KMS-11 (cell line): ENCODE results near the gene RPL13.

ENCODE experiments used
- H2AFZ ChIP-seq: fragments of 200-600 bp; sonication (generic); 2 replicates; pipeline ENCODE4 v1.6.1; 2016; ENCODE audit warnings: antibody characterized with exemption, mixed run types, low read depth
- H3K27ac ChIP-seq: fragments of 200-600 bp; sonication (generic); 2 replicates; pipeline ENCODE4 v1.6.1; 2016; ENCODE audit warnings: mild to moderate bottlenecking, mixed run types
- H3K27me3 ChIP-seq: fragments of 200-600 bp; sonication (generic); 2 replicates; pipeline ENCODE4 v1.6.1; 2017; ENCODE audit warnings: mild to moderate bottlenecking, low read depth, mixed run types, moderate library complexity; ENCODE audit not compliant: insufficient read depth
- H3K36me3 ChIP-seq: fragments of 200-600 bp; sonication (generic); 2 replicates; pipeline ENCODE4 v1.6.1; 2017; ENCODE audit warnings: mild to moderate bottlenecking, mixed run types; ENCODE audit not compliant: insufficient read depth
- H3K4me1 ChIP-seq: fragments of 200-600 bp; sonication (generic); 2 replicates; pipeline ENCODE4 v1.6.1; 2016; ENCODE audit warnings: mild to moderate bottlenecking, low read depth, mixed run types; ENCODE audit not compliant: poor library complexity, severe bottlenecking
- H3K4me2 ChIP-seq: fragments of 200-600 bp; sonication (generic); 2 replicates; pipeline ENCODE4 v1.7.0; 2016; ENCODE audit warnings: mild to moderate bottlenecking, mixed run types
- H3K4me3 ChIP-seq: fragments of 200-600 bp; sonication (generic); IDR thresholded peaks from 2 replicates; pipeline ENCODE4 v1.6.1; 2017; ENCODE audit warnings: low read depth, low read length, mixed read lengths; ENCODE audit not compliant: insufficient read depth
- H3K79me2 ChIP-seq: fragments of 200-600 bp; sonication (generic); 2 replicates; pipeline ENCODE4 v1.6.1; 2016; ENCODE audit warnings: low read depth, mixed run types; ENCODE audit not compliant: insufficient read depth
- H3K9ac ChIP-seq: fragments of 200-600 bp; sonication (generic); 2 replicates; pipeline ENCODE4 v1.6.1; 2016; ENCODE audit warnings: mild to moderate bottlenecking, mixed run types
- H4K20me1 ChIP-seq: fragments of 200-600 bp; sonication (generic); 2 replicates; pipeline ENCODE4 v1.6.1; 2016; ENCODE audit warnings: mild to moderate bottlenecking, mixed run types; ENCODE audit not compliant: insufficient read depth
- CTCF ChIP-seq: fragments of 200-600 bp; sonication (generic); conservative IDR thresholded peaks from 2 replicates; pipeline ENCODE4 v1.6.1; 2017; ENCODE audit warnings: low read depth, mild to moderate bottlenecking, antibody characterized with exemption, low read length, moderate library complexity, mixed read lengths

RPL13 gene

DNA sequence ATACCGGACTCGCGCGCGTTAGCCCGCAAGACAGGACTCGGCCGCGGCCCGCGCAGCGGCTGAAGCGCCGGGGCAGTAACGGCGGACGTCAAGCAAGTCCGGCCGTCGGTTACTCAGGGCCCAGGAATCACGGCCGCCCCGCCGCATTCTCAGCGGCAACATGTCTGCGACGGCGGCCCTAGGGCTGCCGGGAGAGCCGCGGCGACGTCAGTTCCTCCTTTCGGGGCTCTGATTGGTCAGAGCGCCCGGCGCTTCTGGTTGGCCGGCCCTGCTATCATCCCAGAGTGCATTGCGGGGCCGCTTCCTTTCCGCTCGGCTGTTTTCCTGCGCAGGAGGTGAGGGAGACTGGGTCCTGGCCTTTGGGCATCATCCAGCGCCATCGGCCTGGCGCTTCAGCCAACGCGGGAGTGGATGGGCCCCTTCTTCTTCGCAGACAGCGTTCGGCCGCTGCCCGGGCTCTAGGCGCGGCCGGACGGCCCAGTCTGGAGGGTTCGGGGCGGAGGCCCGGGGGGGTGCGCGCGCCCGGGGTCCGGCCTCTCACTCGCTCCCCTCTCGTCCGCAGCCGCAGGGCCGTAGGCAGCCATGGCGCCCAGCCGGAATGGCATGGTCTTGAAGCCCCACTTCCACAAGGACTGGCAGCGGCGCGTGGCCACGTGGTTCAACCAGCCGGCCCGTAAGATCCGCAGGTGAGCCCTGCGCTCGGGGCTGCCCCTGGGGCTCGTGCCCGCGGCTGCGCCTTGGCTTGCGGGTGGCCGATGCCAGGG lies at the start of gene RPL13:
Gene RPL13, plus strand, starts transcription at position 305 of the 764 bp plus-strand sequence. Its CDS starts 278 bp downstream, at position 583.
- H3K36me3 ChIP-seq: peaks cover 25% of the 10 kb centered on the region; the same call in 1 of the 2 replicates

GRCh38 chr16:89511374-89511773 lies 49.1 kb upstream of the RPL13 start:
- Histone ChIP-seq H4K20me1 (no peaks in the 10 kb centered on the region), H3K9ac (no peak overlapping the region), H3K27me3 (no peaks in the 10 kb centered on the region), H3K4me1 (peaks cover 16% of the 10 kb centered on the region), H3K36me3 (peaks cover 5% of the 10 kb centered on the region; the same call in 1 of the 2 replicates), H3K4me3 (no peak overlapping the region), H3K27ac (no peak overlapping the region), H2AFZ (no peak overlapping the region), H3K79me2 (peaks cover 41% of the 10 kb centered on the region), H3K4me2 (no peak overlapping the region)
- TF ChIP-seq CTCF: no peak

More for the DNA sequence above, at the start of gene RPL13:
- Histone ChIP-seq H3K4me2 (peak within 1 kb of the TSS; percentile 96), H4K20me1 (peaks cover 31% of the 10 kb centered on the region), H3K79me2 (peaks cover 31% of the 10 kb centered on the region), H3K27me3 (no peaks in the 10 kb centered on the region), H2AFZ (peak within 1 kb of the TSS; percentile 58), H3K4me3 (peak within 1 kb of the TSS; percentile 33), H3K9ac (peak within 1 kb of the TSS; percentile 100), H3K4me1 (peaks cover 15% of the 10 kb centered on the region), H3K27ac (peak within 1 kb of the TSS; percentile 89)
- TF ChIP-seq CTCF: no peak

GRCh38 chr16:89512453-89512852 lies 48.0 kb upstream of the RPL13 start:
- no peak overlapping the region for H2AFZ ChIP-seq
- peaks cover 8% of the 10 kb centered on the region; the same call in 1 of the 2 replicates for H3K36me3 ChIP-seq
- H3K27ac ChIP-seq: no peak overlapping the region
- peaks cover 16% of the 10 kb centered on the region for H3K4me1 ChIP-seq
- H4K20me1 ChIP-seq: no peaks in the 10 kb centered on the region
- no peak overlapping the region for H3K4me3 ChIP-seq
- H3K4me2 ChIP-seq: no peak overlapping the region
- peaks cover 41% of the 10 kb centered on the region for H3K79me2 ChIP-seq
- TF ChIP-seq CTCF: no peak
- no peaks in the 10 kb centered on the region for H3K27me3 ChIP-seq
- no peak overlapping the region for H3K9ac ChIP-seq

DNA sequence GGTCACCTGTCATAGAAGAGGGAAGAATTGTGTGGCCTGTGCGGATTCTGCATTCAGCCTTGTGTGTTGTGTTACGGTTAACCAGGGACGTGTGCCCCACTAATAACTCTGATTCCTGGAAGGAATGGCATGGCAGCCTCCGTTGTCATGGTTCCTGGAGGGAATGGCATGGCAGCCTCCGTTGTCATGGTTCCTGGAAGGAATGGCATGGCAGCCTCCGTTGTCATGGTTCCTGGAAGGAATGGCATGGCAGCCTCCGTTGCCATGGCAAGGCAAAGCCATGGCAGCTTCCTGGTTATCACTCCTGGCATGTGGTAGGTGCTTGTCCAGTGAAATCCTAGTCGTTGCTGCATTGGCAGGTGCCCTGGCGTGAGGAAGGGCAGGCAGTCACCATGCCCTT lies 43.4 kb upstream of the RPL13 start:
- no peak overlapping the region for H3K27ac ChIP-seq
- no peak overlapping the region for H3K4me3 ChIP-seq
- H3K27me3 ChIP-seq: no peaks in the 10 kb centered on the region
- no peak overlapping the region for H3K9ac ChIP-seq
- no peak for TF ChIP-seq CTCF
- H3K36me3 ChIP-seq: peaks cover 17% of the 10 kb centered on the region; the same call in 1 of the 2 replicates
- no peak overlapping the region for H2AFZ ChIP-seq
- H3K4me1 ChIP-seq: no peaks in the 10 kb centered on the region
- peaks cover 46% of the 10 kb centered on the region; the same call in 1 of the 2 replicates for H3K79me2 ChIP-seq
- H3K4me2 ChIP-seq: no peak overlapping the region
- H4K20me1 ChIP-seq: no peaks in the 10 kb centered on the region
